HG02943 (cell line): Measurements from ENCODE around the gene TRIM61.

ENCODE experiments used
- ATAC-seq: cut with Tn5 transposase; IDR thresholded peaks from one replicate; pipeline ENCODE4 v1.9.1; 2021; ENCODE audit warnings: mild to moderate bottlenecking, low read depth, moderate library complexity; ENCODE audit not compliant: unreplicated experiment

The TRIM61 gene

DNA sequence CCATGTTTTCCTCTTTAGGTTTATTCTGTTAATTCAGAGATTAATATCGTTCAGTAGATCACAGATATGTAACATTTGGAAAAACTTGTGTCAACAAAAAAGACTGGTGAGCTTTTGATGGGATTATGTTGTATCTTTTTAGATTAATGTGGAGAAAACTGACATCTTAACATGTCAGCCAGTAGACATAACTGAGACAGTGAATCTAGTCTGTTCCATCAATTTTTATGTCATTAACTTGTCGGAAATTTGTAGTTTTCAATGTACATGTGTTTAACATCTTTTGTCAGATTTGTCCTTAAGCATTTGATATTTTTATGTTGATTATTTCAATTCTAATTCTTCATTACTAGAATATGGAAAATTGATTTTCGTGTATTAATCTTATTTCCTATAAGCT lies 58.5 kb downstream of the TRIM61 start:
- no peak for ATAC-seq
